ENCODE results near the gene PLCB1.

DNA sequence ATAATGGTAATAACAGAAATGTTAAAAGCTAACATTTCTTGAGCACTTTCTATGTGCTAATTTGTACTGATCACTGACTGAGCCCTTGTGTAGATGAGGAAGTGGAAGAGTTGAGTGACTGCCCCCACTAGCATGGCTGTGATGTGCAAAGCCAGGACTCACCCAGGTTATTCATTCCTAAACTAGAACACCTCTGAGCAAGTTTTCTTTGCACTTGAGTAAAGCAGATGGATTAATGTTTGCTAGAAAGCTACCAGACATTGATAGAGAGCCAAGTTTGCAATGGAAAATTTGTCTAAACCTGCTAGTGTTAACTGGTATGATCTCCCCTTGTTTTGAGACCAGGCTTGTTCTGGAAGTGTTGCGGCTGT is 469.5 kb downstream of the PLCB1 start:
- TF ChIP-seq POLR2AphosphoS5 (IDR thresholded peaks at IDR 0.05), result no peak
- TF ChIP-seq CTCF (IDR thresholded peaks at IDR 0.05), result no peak
- no peak for TF ChIP-seq POLR2A (IDR thresholded peaks at IDR 0.05; ENCODE audit: low read depth)

Data from esophagus muscularis mucosa (tissue), 3 donors.